GM21717 (cell line): Measurements from ENCODE around the gene FBXW4.
"Not testable (repeated sequence)": the region's sequence is repeated elsewhere in the genome, so short reads cannot be mapped to it uniquely, and the experiment has no call there.

Source experiments
- ATAC-seq: cut with Tn5 transposase; IDR thresholded peaks from one replicate; pipeline ENCODE4 v1.9.1; 2021; ENCODE audit warnings: mild to moderate bottlenecking, moderate library complexity; ENCODE audit not compliant: unreplicated experiment

FBXW4 gene

GRCh38 chr10:101658975-101659374 is 36.0 kb downstream of the FBXW4 start:
- ATAC-seq: no peak

- no peak for ATAC-seq
Observed at GRCh38 chr10:101656890-101657289, 38.1 kb downstream of the FBXW4 start.

- ATAC-seq: no peak
Observed at GRCh38 chr10:101655570-101655969, 39.4 kb downstream of the FBXW4 start.

- no peak for ATAC-seq
Observed at GRCh38 chr10:101653536-101653935, 41.4 kb downstream of the FBXW4 start.

- ATAC-seq: no peak
Observed at GRCh38 chr10:101651336-101651735, 43.6 kb downstream of the FBXW4 start.

GRCh38 chr10:101650863-101651262 is 44.1 kb downstream of the FBXW4 start:
- no peak for ATAC-seq

- ATAC-seq: no peak
Observed at GRCh38 chr10:101649525-101650085, 45.4 kb downstream of the FBXW4 start.

GRCh38 chr10:101647255-101647654 is 47.7 kb downstream of the FBXW4 start:
- ATAC-seq: no peak

- no peak for ATAC-seq
Observed at GRCh38 chr10:101646364-101646763, 48.6 kb downstream of the FBXW4 start.

- no peak for ATAC-seq
Observed at GRCh38 chr10:101645659-101646058, 49.3 kb downstream of the FBXW4 start.

- no peak for ATAC-seq
Observed at GRCh38 chr10:101644002-101644401, 51.0 kb downstream of the FBXW4 start.

GRCh38 chr10:101643546-101643945 is 51.4 kb downstream of the FBXW4 start:
- ATAC-seq: no peak

GRCh38 chr10:101639141-101639900 is 55.6 kb downstream of the FBXW4 start:
- no peak for ATAC-seq

- ATAC-seq: not testable (repeated sequence)
Observed at GRCh38 chr10:101633510-101633909, 61.5 kb downstream of the FBXW4 start.

- no peak for ATAC-seq
Observed at GRCh38 chr10:101631821-101632475, 63.0 kb downstream of the FBXW4 start.

- ATAC-seq: no peak
Observed at GRCh38 chr10:101630633-101630920, 64.4 kb downstream of the FBXW4 start.

- ATAC-seq: no peak
Observed at GRCh38 chr10:101629837-101630632, 64.9 kb downstream of the FBXW4 start.

GRCh38 chr10:101625821-101626412 is 69.1 kb downstream of the FBXW4 start:
- ATAC-seq: no peak

- no peak for ATAC-seq
Observed at GRCh38 chr10:101624526-101625102, 70.4 kb downstream of the FBXW4 start.

- no peak for ATAC-seq
Observed at GRCh38 chr10:101623528-101623927, 71.4 kb downstream of the FBXW4 start.

- ATAC-seq: no peak
Observed at GRCh38 chr10:101619983-101620382, 75.0 kb downstream of the FBXW4 start.
